Gastrocnemius medialis (tissue), 4 donors: ENCODE measurements around the gene PNPLA3. TPM values are rescaled to one million over a fixed set of nuclear protein-coding genes. Genes with fewer than 3 reads are reported as not detected.

ENCODE experiments used
- ATAC-seq, 2 donors: fragments of 150-250 bp; one replicate each; pipeline ENCODE4 v1.9.1; 2016
- DNase-seq, 2 donors: peaks; one replicate each; pipeline ENCODE4 v3.0.0-alpha.2; 2019
- H3K27ac ChIP-seq, 4 donors: fragments of 200-600 bp; sonication (generic); 1 replicate in 1 of 4; 2 replicates in 3 of 4; pipeline ENCODE4 v1.5.1; 2016 to 2018; ENCODE audit warnings: mild to moderate bottlenecking in 2 of 4, moderate library complexity in 1 of 4
- H3K27me3 ChIP-seq, 3 donors: fragments of 200-600 bp; sonication (generic) in 2 of 3; 1 replicate in 1 of 3; 2 replicates in 2 of 3; pipeline versions ENCODE4 v1.5.1 to v1.6.0; 2016 to 2019; ENCODE audit warnings: mild to moderate bottlenecking in 1 of 3, moderate library complexity in 1 of 3
- H3K36me3 ChIP-seq, 2 donors: fragments of 200-600 bp; sonication (generic) in 1 of 2; one replicate each; pipeline ENCODE4 v1.5.1; 2017 to 2018
- H3K4me1 ChIP-seq, 2 donors: fragments of 200-600 bp; sonication (generic) in 1 of 2; one replicate each; pipeline ENCODE4 v1.5.1; 2016 to 2017; ENCODE audit warnings: mild to moderate bottlenecking in 2 of 2
- H3K4me3 ChIP-seq, 4 donors: fragments of 200-600 bp; sonication (generic) in 3 of 4; 1 replicate in 1 of 4; 2 replicates in 3 of 4; pipeline ENCODE4 v1.5.1; 2016 to 2019; ENCODE audit warnings: mild to moderate bottlenecking in 2 of 4
- H3K9me3 ChIP-seq, 3 donors: fragments of 200-600 bp; sonication (generic) in 2 of 3; 1 replicate in 1 of 3; 2 replicates in 2 of 3; pipeline ENCODE4 v1.5.1; 2016 to 2019
- POLR2A ChIP-seq, 2 donors: fragments of 450-650 bp; IDR thresholded peaks; one replicate each; pipeline ENCODE4 v1.6.1; 2017; ENCODE audit warnings: antibody characterized with exemption in 2 of 2, mild to moderate bottlenecking in 2 of 2, moderate library complexity in 2 of 2
- in situ Hi-C, 4 donors: fragments of 200-750 bp; cut with MboI; loops; one replicate each; pipeline versions ENCODE4 v1.15.0 to v1.8.0; 2017; ENCODE audit warnings: low sequenced_read_pairs in 4 of 4
- intact Hi-C: fragments of 100-400 bp; cut with DNase I; formaldehyde crosslinking; loops from one replicate; pipeline ENCODE4 v1.15.1; 2023; ENCODE audit warnings: low total_unique reads
- total RNA-seq, 4 donors: library from RNA; depleted of rRNA; stranded (reverse); fragments of >200 nt; gene quantifications; one replicate each; pipeline versions ENCODE4 v1.1.0 to v1.2.3, GENCODE V29; 2016
- TF ChIP-seq, protein P1 (sequence below), 5 experiments: fragments of 450-650 bp in 3 of 5; fragments of 200-600 bp in 2 of 5; sonication (generic) in 2 of 5; IDR thresholded peaks in 4 of 5; conservative IDR thresholded peaks in 1 of 5; 1 replicate in 4 of 5; 2 replicates in 1 of 5; pipeline ENCODE4 v1.5.1; 2016 to 2019; ENCODE audit warnings: antibody characterized with exemption in 5 of 5, mild to moderate bottlenecking in 3 of 5, moderate library complexity in 3 of 5

The PNPLA3 gene
- total RNA-seq, 4 donors from 2014 or later = 0.58 to 2.3 (median 1.4) TPM; not detected in 1

- peaks cover 0 to 46% of the 10 kb centered on the region in 2 donors for H3K36me3 ChIP-seq
- no peak for TF ChIP-seq POLR2A (IDR thresholded peaks at IDR 0.05)
- TF ChIP-seq, protein P1, sequence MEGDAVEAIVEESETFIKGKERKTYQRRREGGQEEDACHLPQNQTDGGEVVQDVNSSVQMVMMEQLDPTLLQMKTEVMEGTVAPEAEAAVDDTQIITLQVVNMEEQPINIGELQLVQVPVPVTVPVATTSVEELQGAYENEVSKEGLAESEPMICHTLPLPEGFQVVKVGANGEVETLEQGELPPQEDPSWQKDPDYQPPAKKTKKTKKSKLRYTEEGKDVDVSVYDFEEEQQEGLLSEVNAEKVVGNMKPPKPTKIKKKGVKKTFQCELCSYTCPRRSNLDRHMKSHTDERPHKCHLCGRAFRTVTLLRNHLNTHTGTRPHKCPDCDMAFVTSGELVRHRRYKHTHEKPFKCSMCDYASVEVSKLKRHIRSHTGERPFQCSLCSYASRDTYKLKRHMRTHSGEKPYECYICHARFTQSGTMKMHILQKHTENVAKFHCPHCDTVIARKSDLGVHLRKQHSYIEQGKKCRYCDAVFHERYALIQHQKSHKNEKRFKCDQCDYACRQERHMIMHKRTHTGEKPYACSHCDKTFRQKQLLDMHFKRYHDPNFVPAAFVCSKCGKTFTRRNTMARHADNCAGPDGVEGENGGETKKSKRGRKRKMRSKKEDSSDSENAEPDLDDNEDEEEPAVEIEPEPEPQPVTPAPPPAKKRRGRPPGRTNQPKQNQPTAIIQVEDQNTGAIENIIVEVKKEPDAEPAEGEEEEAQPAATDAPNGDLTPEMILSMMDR (IDR thresholded peaks at IDR 0.05 in 4 of 5, conservative IDR thresholded peaks at IDR 0.05 in 1 of 5) = no peak
- ATAC-seq (no peak), DNase-seq (no peak)
- H3K27me3 ChIP-seq = no peaks in the 10 kb centered on the region
- intact Hi-C loops = loop anchor here (10.0 kb wide), 1 partner anchor 183 kb away; no protein-coding TSS in a partner anchor
- no peak overlapping the region for H3K4me3 ChIP-seq
- peaks cover 28 to 37% of the 10 kb centered on the region in 2 donors for H3K4me1 ChIP-seq
- H3K27ac ChIP-seq = peak overlapping the region in 1 of 4 donors; percentile 10
- no peaks in the 10 kb centered on the region for H3K9me3 ChIP-seq
- in situ Hi-C loops = loop anchor here (5.0 to 25.0 kb wide), 3 partner anchors 96 to 646 kb away; no protein-coding TSS in a partner anchor
Measured at GRCh38 chr22:43991316-43992020, 67.9 kb downstream of the PNPLA3 start.

DNA sequence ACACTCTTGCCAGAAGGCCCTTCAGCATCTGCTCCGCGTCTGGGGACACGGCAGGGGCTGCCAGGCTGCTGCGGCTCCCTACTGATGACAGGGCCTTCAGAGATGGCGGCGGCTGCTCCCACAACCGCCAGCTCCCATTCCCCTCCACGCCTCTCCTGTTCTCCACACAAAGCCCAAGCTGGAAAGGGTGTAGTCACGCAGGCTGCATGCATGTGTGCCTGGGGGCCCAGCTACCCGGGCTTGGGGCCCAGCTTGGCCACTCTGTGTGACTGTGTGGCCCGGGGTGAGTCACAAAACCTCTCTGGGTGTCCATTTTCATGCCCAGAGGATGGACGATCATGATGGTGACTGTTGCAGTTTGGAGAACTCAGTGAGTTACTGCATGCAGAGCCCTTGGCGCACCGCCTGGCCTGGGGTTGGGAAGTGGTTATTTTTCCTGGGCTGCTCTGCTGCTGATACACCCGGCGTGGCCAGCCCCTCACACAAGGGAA is 68.8 kb downstream of the PNPLA3 start:
- Histone ChIP-seq H3K4me3 (no peak overlapping the region), H3K27me3 (no peaks in the 10 kb centered on the region), H3K4me1 (peaks cover 28 to 32% of the 10 kb centered on the region in 2 donors), H3K9me3 (no peaks in the 10 kb centered on the region), H3K27ac (peak overlapping the region in 2 of 4 donors; percentile 13 to 85), H3K36me3 (peaks cover 0 to 43% of the 10 kb centered on the region in 2 donors)
- in situ Hi-C loops (loop anchor here (5.0 to 25.0 kb wide), 3 partner anchors 95 to 645 kb away; no protein-coding TSS in a partner anchor), intact Hi-C loops (loop anchor here (10.0 kb wide), 1 partner anchor 182 kb away; no protein-coding TSS in a partner anchor)
- TF ChIP-seq POLR2A (IDR thresholded peaks at IDR 0.05) = no peak
- TF ChIP-seq, protein P1 (IDR thresholded peaks at IDR 0.05 in 4 of 5, conservative IDR thresholded peaks at IDR 0.05 in 1 of 5) = no peak
- no peak for DNase-seq
- ATAC-seq = no peak

DNA sequence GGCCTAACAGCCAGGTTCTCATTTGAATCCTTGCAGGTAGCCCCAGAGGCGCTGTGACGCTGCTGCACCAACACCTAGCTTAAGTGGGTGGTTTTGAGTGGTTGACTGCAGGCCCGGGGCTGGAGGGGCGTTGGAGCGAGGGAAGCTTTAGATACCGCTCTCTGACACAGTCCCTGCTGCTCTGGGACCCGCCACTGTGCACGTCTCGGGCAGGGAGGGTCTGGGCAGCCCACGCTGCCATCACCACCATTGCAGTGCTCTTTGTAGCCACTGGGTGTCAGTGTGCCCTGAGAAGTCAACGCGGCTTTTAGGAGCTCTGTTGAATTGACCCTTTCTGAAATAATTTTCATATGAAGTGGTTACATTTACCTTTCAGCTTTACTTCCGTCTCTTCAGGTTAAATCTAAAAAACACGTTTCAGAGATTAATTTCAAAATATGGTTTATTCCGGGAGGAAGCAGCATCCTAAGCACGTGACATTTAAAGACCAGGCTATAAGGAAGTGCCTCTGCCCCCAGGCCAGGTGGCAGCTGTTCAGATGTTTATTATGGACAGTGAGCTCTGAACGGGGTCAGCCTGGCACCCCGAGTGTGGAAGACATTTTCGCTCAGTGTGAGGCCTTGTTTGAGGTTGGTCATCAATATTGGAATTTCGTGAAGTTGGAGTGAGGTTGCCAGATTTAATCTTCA is 69.6 kb downstream of the PNPLA3 start:
- no peak for TF ChIP-seq POLR2A (IDR thresholded peaks at IDR 0.05)
- TF ChIP-seq, protein P1 (IDR thresholded peaks at IDR 0.05 in 4 of 5, conservative IDR thresholded peaks at IDR 0.05 in 1 of 5) = peak; percentile 91 to 98 (median 96)
- peak; percentile 29 to 53 for DNase-seq
- intact Hi-C loops (loop anchor here (1.0 to 10.0 kb wide), 3 partner anchors 93 to 633 kb away; no protein-coding TSS in a partner anchor), in situ Hi-C loops (loop anchor here (5.0 to 25.0 kb wide), 3 partner anchors 94 to 644 kb away; no protein-coding TSS in a partner anchor)
- no peak overlapping the region for H3K4me3 ChIP-seq
- H3K36me3 ChIP-seq = peaks cover 0 to 41% of the 10 kb centered on the region in 2 donors
- ATAC-seq = peak; percentile 60 to 63
- peak overlapping the region; percentile 74 to 85 (median 82) for H3K27ac ChIP-seq
- H3K27me3 ChIP-seq = no peaks in the 10 kb centered on the region
- no peaks in the 10 kb centered on the region for H3K9me3 ChIP-seq
- peaks cover 25 to 28% of the 10 kb centered on the region in 2 donors for H3K4me1 ChIP-seq

DNA sequence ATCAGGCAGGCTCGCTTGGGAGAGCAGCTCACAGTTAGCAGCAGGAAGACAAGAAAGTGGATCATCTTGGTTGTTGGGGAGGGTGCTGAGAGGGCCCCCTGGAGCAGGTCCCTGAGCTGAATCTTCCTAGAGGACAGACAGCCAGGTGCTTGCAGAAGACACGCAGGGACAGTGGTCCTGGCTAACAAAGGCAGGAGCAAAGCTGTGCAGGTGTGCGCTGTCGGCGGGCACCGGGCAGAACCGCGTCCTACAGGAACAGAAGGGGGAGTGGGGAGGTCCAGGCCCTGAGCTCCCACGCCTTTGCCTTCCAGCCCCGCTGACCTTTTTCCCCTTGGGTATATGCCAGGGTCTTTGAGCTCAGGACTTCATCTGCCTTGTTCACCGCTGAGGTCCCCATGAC is 70.4 kb downstream of the PNPLA3 start:
- Histone ChIP-seq H3K27ac (peak overlapping the region; percentile 74 to 85 (median 82)), H3K27me3 (no peaks in the 10 kb centered on the region), H3K4me1 (peaks cover 21 to 30% of the 10 kb centered on the region in 2 donors), H3K36me3 (peaks cover 0 to 41% of the 10 kb centered on the region in 2 donors), H3K9me3 (no peaks in the 10 kb centered on the region), H3K4me3 (no peak overlapping the region)
- DNase-seq (no peak), ATAC-seq (no peak)
- intact Hi-C loops (loop anchor here (10.0 kb wide), 1 partner anchor 181 kb away; no protein-coding TSS in a partner anchor), in situ Hi-C loops (loop anchor here (5.0 to 25.0 kb wide), 3 partner anchors 93 to 643 kb away; no protein-coding TSS in a partner anchor)
- no peak for TF ChIP-seq POLR2A (IDR thresholded peaks at IDR 0.05)
- TF ChIP-seq, protein P1 (IDR thresholded peaks at IDR 0.05 in 4 of 5, conservative IDR thresholded peaks at IDR 0.05 in 1 of 5) = no peak
